Measurements from ENCODE around the gene WDR27.

- no peak for TF ChIP-seq CTCF (IDR thresholded peaks at IDR 0.05; ENCODE audit: borderline replicate concordance, extremely low read depth, low read length, poor library complexity, severe bottlenecking)
- no peak for TF ChIP-seq EZH2 (IDR thresholded peaks at IDR 0.05; ENCODE audit: borderline replicate concordance, low read depth, low read length, severe bottlenecking)
Measured at GRCh38 chr6:169668203-169668847, 33.5 kb downstream of the WDR27 start.

Measured in DND-41 (cell line).